OCI-M2 (cell line): ENCODE measurements around the gene COL8A2.
"Not testable (repeated sequence)": the region's sequence is repeated elsewhere in the genome, so short reads cannot be mapped to it uniquely, and the experiment has no call there.

Source experiments
- DNase-seq: peaks from one replicate; lab custom pipeline; 2025; ENCODE audit not compliant: unreplicated experiment; lab: John Stamatoyannopoulos, UW

COL8A2 gene

GRCh38 chr1:36125129-36125991, at the start of gene COL8A2:
Gene COL8A2, minus strand, starts transcription at chr1:36125222. Its CDS starts 24,980 bp downstream, at chr1:36100242.
- DNase-seq = no peak

GRCh38 chr1:36174713-36175112, 49.7 kb upstream of the COL8A2 start:
- DNase-seq = no peak

DNA sequence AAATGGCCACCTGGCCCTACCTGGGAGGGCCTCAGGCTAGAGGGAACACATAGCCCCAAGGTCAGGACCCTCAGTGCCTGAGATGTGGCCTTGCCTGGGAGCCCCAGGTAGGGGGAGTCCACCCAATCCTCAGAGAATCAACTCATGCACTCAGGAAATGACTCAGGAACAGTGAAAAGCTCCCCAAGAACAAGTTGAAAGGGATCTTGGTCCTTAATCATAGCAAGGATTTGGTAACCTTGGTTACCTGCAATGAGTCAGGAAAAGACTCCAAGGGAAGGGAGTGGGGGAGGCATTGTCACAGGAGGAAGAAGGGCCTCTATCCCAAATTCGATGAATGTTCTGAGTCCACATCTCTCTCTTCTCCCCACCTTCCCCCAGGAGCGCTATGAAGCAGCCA, 48.0 kb upstream of the COL8A2 start:
- DNase-seq = no peak

GRCh38 chr1:36172017-36172747, 47.2 kb upstream of the COL8A2 start:
- DNase-seq = no peak

- no peak for DNase-seq
These were observed 45.8 kb upstream of the COL8A2 start for GRCh38 chr1:36170643-36171412.

- no peak for DNase-seq
These were observed 43.5 kb upstream of the COL8A2 start for GRCh38 chr1:36168514-36168913.

GRCh38 chr1:36166938-36167905, 42.2 kb upstream of the COL8A2 start:
- no peak for DNase-seq

DNA sequence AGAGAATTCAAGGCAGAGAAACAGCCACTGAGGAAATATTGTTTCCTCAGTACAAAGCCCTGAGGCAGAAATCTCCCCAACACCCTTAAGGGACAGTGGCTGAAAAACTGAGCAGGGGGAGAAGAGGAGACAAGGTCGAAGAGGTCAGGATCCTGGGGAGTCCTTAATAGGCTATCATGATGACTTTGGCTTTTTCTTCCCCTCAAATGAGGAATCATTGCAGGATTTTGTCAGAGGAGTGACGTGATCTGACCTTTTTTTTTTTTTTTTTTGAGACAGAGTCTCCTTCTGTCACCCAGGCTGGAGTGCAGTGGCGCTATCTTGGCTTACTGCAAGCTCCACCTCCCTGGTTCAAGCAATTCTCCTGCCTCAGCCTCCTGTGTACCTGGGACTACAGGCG, 41.1 kb upstream of the COL8A2 start:
- DNase-seq = no peak

- no peak for DNase-seq
These were observed 40.1 kb upstream of the COL8A2 start for GRCh38 chr1:36165145-36165544.

- no peak for DNase-seq
These were observed 39.3 kb upstream of the COL8A2 start for GRCh38 chr1:36164361-36164760.

GRCh38 chr1:36163426-36163825, 38.4 kb upstream of the COL8A2 start:
- no peak for DNase-seq

- DNase-seq = no peak
These were observed 37.7 kb upstream of the COL8A2 start for GRCh38 chr1:36162680-36163239.

DNA sequence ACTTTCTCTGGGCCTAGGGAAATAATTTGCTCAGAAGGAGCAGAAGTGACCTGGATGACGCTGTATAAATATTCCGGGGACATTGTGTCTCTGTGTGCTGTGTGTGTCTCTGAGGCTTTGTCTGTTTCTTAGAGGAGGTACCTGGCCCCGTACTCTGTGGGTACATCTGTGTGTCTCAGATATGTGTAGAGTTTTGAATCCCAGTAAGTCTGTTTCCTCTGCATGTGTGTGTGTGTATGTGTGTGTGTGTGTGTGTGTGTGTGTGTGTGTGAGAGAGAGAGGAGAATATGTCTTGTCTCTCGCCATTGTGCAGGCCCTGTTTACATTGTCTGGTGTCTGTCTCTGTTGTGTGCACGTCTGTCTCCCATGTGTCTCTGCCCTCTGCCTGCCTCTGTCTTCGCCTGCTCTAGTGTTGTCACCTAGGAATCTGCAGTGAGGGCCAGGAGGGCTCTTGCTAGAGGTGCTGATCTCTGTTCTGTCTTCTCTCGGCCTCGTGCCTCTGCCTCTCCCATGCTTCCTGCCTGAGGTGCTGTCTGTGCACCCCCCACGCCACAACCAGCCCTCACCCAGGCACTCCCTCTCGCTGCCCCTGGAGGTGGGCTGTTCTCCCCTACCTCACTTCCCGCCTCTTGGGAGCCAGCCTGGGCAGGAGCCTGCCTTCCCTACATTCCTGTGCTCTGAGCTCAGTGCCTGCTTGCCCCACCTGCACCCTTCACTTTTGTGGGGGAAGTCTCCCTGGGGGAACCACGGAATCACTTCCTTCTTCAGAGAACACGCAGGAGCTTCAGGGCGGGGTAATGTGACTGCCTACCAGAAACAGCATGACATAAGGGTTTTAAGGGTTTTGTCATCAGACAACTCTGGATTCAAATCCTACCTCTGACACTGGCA, 36.9 kb upstream of the COL8A2 start:
- no peak for DNase-seq

- DNase-seq = no peak
These were observed 36.0 kb upstream of the COL8A2 start for GRCh38 chr1:36160949-36161485.

DNA sequence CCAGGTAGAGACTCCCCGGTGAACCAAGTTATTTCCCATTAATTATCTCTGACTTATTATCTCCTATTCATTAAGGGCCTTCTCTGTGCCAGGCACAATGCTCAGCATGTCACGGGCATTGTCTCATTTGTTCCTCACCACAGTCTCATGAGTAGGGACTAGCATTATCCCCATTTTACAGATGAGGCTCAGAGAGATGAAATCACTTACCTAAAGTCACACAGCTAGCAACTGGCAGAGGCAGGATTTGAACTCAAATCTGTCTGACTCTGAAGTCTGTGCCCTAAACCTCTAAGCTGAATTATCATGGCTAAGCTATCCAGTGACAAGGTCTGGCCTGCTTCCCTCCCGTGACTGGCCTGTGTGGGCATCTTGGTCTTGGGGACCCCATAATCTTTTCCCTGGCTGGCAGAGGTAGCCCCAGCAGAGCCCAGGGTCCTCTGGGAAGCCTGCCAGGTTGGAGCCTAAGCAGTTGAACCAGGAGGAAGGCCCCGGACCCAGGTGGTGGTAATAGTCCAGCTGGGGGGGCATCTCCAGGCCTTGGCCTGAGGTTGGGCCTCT, 35.4 kb upstream of the COL8A2 start:
- no peak for DNase-seq

GRCh38 chr1:36159614-36160387, 34.8 kb upstream of the COL8A2 start:
- no peak for DNase-seq

- not testable (repeated sequence) for DNase-seq
These were observed 33.8 kb upstream of the COL8A2 start for GRCh38 chr1:36158827-36159252.
